Measurements from ENCODE around the gene SPDYE2B. TPM values are rescaled to one million over a fixed set of nuclear protein-coding genes. Genes with fewer than 3 reads are reported as not detected.
"Not testable (repeated sequence)": the region's sequence is repeated elsewhere in the genome, so short reads cannot be mapped to it uniquely, and the experiment has no call there.

The SPDYE2B gene
- total RNA-seq, 1 donor from 2014 or later, result not detected

- H3K27ac ChIP-seq; H3K27me3 ChIP-seq; H3K9me3 ChIP-seq; H3K36me3 ChIP-seq; H3K4me1 ChIP-seq; intact Hi-C loops (cut with DNase I): not testable (repeated sequence)
- DNase-seq (ENCODE audit: extremely low spot score in 2 of 2), result peak in 1 of 2 donors; percentile 79
- peak within 1 kb of the TSS; percentile 39 to 46 for H3K4me3 ChIP-seq
- TF ChIP-seq POLR2AphosphoS5 (IDR thresholded peaks at IDR 0.05; ENCODE audit: insufficient read depth in 1 of 2, low read depth in 1 of 2), result peak in 1 of 2 donors; percentile 46
Observed at GRCh38 chr7:102671166-102671955, 21.2 kb downstream of the SPDYE2B start, which contains the start of gene POLR2J2. Gene POLR2J2, minus strand, starts transcription at chr7:102671663. Its CDS starts 62 bp downstream, at chr7:102671601.

DNA sequence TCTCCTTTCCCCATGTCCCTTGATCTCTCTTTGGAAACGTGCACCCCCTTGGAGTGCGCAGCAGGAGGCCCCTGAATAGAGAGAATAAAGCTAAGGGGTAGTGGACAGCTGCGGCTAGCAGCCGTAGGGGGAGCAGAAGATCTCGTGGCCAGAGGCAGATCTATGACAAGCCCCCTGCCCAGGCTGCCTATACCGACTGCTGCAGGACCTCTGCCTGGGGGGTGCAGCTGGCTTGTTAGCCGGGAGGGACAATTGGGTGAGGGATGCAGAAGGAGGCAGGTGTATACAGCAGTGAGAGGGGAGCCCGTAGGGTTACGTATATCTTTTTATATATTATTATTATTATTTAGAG, 21.8 kb downstream of the SPDYE2B start:
- H3K4me3 ChIP-seq; H3K9me3 ChIP-seq; H3K36me3 ChIP-seq; H3K4me1 ChIP-seq; intact Hi-C loops (cut with DNase I); H3K27ac ChIP-seq; DNase-seq (ENCODE audit: extremely low spot score in 2 of 2); H3K27me3 ChIP-seq: not testable (repeated sequence)

- DNase-seq (ENCODE audit: extremely low spot score in 2 of 2); H3K27ac ChIP-seq; H3K4me3 ChIP-seq; H3K9me3 ChIP-seq; H3K4me1 ChIP-seq; H3K36me3 ChIP-seq; intact Hi-C loops (cut with DNase I); H3K27me3 ChIP-seq: not testable (repeated sequence)
Observed at GRCh38 chr7:102673447-102674067, 23.4 kb downstream of the SPDYE2B start.

- intact Hi-C loops (cut with DNase I); DNase-seq (ENCODE audit: extremely low spot score in 2 of 2): not testable (repeated sequence)
Observed at GRCh38 chr7:102675545-102675944, 25.4 kb downstream of the SPDYE2B start.

DNA sequence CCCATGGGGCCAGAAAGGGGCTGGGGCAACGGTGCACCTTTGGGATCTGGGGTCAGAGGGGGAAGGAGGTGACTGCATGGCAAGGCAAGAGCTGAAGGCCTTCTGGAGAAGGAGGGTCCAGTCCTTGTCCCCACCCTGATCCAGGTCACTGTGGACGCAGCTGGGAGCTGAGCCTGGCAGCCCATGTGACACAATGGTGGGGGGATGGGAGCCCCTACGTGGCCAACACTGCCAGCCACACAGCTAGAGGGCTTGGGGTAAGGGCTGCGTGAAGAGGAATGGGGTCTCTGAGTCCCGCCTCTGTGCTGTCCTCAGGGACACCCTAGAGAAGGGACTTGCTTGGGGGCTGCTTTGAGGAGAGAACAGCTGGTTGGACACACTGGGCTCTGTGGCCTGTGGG, 30.7 kb downstream of the SPDYE2B start:
- H3K36me3 ChIP-seq; H3K4me3 ChIP-seq; H3K27ac ChIP-seq; H3K9me3 ChIP-seq; intact Hi-C loops (cut with DNase I); DNase-seq (ENCODE audit: extremely low spot score in 2 of 2); H3K27me3 ChIP-seq; H3K4me1 ChIP-seq: not testable (repeated sequence)

More at GRCh38 chr7:102675545-102675944, 25.4 kb downstream of the SPDYE2B start:
- H3K36me3 ChIP-seq, H3K4me3 ChIP-seq, H3K9me3 ChIP-seq, H3K27me3 ChIP-seq, H3K27ac ChIP-seq, H3K4me1 ChIP-seq: not testable (repeated sequence)

DNA sequence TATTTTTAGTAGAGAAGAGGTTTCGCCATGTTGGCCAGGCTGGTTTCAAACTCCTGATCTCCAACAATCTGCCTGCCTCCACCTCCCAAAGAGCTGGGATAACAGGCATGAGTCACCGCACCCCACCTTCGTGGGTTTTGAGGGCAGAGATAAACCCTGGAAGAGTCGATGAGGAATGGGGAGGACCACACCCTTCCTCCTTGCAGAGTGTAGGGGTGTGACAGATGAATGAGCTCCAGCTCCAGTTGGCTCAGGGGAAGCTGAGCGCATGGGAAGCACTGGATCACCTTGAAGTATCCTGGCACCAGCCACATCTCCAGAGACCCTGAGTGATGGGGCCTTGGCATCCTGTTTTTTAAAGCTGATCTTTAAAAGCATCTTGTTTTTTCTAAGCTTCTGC, 32.4 kb downstream of the SPDYE2B start:
- DNase-seq (ENCODE audit: extremely low spot score in 2 of 2), result not testable (repeated sequence)

GRCh38 chr7:102688299-102689036, 38.3 kb downstream of the SPDYE2B start:
- H3K4me3 ChIP-seq; H3K4me1 ChIP-seq; H3K27me3 ChIP-seq; intact Hi-C loops (cut with DNase I); H3K9me3 ChIP-seq; DNase-seq (ENCODE audit: extremely low spot score in 2 of 2); H3K36me3 ChIP-seq; H3K27ac ChIP-seq: not testable (repeated sequence)

More for the DNA sequence above, 32.4 kb downstream of the SPDYE2B start:
- H3K27ac ChIP-seq; H3K9me3 ChIP-seq; H3K36me3 ChIP-seq; H3K4me1 ChIP-seq; H3K4me3 ChIP-seq; intact Hi-C loops (cut with DNase I); H3K27me3 ChIP-seq: not testable (repeated sequence)

GRCh38 chr7:102689436-102690282, 39.5 kb downstream of the SPDYE2B start:
- DNase-seq (ENCODE audit: extremely low spot score in 2 of 2); H3K4me1 ChIP-seq; H3K27me3 ChIP-seq; H3K36me3 ChIP-seq; intact Hi-C loops (cut with DNase I); H3K27ac ChIP-seq; H3K9me3 ChIP-seq: not testable (repeated sequence)
- peak overlapping the region in 1 of 2 donors; percentile 22 for H3K4me3 ChIP-seq

DNA sequence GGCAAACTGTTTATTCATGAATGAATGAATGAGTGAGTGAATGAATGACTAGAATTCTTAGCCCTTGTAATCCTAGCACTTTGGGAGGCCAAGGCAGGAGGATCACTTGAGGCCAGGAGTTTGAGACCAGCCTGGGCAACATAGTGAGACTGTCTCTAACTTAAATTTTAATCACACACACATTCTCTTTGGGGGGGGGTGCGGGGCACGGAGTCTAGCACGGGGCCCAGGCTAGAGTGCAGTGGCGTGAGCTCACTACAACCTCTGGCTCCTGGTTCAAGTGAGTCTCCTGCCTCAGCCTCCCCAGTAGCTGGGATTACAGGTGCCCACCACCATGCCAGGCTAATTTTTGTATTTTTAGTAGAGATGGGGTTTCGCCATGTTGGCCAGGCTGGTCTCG, 40.5 kb downstream of the SPDYE2B start:
- intact Hi-C loops (cut with DNase I); H3K4me1 ChIP-seq; H3K36me3 ChIP-seq; H3K27ac ChIP-seq; H3K4me3 ChIP-seq; H3K9me3 ChIP-seq; DNase-seq (ENCODE audit: extremely low spot score in 2 of 2); H3K27me3 ChIP-seq: not testable (repeated sequence)

DNA sequence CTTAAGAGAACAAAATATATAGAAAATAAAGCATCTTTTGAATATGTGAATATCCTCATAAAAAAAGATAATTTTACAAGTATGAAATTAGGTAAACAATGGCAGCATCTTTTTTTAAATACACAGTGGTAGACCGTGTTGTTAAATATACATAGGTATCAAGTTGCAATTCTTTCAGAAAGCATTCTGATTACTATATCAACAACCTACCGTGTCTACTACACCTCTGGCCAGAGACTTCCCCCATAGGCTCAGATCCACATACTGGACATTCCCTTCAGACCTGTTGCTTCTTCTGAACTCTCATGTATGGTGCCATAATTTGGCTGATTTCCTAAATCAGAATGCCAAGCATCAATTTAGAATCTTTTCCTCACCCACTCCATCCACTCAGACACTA, 43.9 kb downstream of the SPDYE2B start:
- H3K27me3 ChIP-seq; H3K4me3 ChIP-seq; H3K9me3 ChIP-seq; intact Hi-C loops (cut with DNase I); H3K36me3 ChIP-seq; H3K27ac ChIP-seq; DNase-seq (ENCODE audit: extremely low spot score in 2 of 2); H3K4me1 ChIP-seq: not testable (repeated sequence)

DNA sequence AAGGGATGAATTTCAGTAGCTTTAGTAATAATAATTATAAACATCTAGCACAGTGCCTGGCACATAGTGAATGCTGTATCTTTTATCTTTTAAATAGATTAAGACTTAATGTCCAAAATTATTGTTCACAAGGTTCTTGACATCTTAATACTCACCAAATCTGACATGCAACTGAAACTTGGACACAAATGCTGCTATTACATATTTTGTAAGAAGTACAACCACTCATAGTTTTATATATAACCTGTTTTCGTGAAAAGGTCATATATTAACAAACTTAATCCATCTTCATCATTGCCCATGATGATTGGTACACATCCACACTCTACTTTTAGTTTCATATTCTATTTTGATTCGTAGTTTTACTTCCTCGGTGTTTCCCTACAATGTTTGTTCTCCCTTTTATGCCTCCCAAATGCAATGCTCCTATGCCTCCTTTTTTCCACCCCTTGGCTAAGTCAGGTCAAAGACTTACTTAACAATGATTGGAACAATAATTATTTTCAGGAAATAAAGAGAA, 45.0 kb downstream of the SPDYE2B start:
- H3K9me3 ChIP-seq; H3K27me3 ChIP-seq; H3K36me3 ChIP-seq; intact Hi-C loops (cut with DNase I); H3K4me3 ChIP-seq; H3K4me1 ChIP-seq; H3K27ac ChIP-seq; DNase-seq (ENCODE audit: extremely low spot score in 2 of 2): not testable (repeated sequence)

- H3K27ac ChIP-seq; intact Hi-C loops (cut with DNase I): not testable (repeated sequence)
Observed at GRCh38 chr7:102696009-102696408, 45.9 kb downstream of the SPDYE2B start.

More at GRCh38 chr7:102696009-102696408, 45.9 kb downstream of the SPDYE2B start:
- H3K4me1 ChIP-seq; H3K4me3 ChIP-seq; H3K27me3 ChIP-seq; H3K36me3 ChIP-seq; H3K9me3 ChIP-seq; DNase-seq (ENCODE audit: extremely low spot score in 2 of 2): not testable (repeated sequence)

Data from vagina (tissue), 2 donors.